Measurements from ENCODE around the gene MPP3. TPM values are rescaled to one million over a fixed set of nuclear protein-coding genes. Genes with fewer than 3 reads are reported as not detected.
A peak's percentile ranks its signal among the peaks of the same experiment; 100 is the strongest.
"Not testable (repeated sequence)": the region's sequence is repeated elsewhere in the genome, so short reads cannot be mapped to it uniquely, and the experiment has no call there.

The MPP3 gene
- total RNA-seq, 2 donors from 2014 or later = 30.7 to 74.2 TPM

DNA sequence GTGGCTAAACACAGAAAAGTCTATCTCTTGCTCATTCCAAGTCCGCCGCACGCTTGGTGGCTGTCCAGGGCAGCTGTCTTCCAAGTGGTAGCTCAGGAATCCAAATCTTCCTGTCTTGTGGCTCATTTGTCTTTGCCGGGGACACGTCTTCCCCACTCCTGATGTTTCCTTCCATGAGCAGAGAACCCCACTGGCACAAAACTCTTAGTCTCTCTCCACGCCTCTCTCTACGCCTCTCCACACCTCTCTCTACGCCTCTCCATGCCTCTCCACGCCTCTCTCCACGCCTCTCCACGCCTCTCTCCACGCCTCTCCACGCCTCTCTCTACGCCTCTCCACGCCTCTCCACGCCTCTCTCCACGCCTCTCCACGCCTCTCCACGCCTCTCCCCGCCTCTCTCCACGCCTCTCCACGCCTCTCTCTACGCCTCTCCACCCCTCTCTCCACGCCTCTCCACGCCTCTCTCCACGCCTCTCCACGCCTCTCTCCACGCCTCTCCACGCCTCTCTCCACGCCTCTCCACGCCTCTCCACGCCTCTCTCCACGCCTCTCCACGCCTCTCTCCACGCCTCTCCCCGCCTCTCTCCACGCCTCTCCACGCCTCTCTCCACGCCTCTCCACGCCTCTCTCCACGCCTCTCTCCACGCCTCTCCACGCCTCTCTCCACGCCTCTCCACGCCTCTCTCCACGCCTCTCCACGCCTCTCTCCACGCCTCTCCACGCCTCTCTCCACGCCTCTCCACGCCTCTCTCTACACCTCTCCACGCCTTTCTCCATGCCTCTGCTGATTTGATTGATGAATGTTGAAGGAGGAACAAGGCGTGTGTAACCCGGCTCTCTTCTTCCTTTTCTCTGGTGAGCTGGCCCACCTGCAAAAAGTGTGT is 9.4 kb upstream of the MPP3 start:
- DNase-seq, ATAC-seq: not testable (repeated sequence)
- intact Hi-C loops (cut with DNase I) = loop anchor here (10.0 kb wide), 2 partner anchors 68 to 148 kb away; partner anchors contain the start of gene DUSP3 (in 1 of the 2)

- DNase-seq (no peak), ATAC-seq (no peak)
- intact Hi-C loops (cut with DNase I) = loop anchor here (10.0 kb wide), 2 partner anchors 66 to 146 kb away; partner anchors contain the start of gene DUSP3 (in 1 of the 2)
These were observed 8.3 kb upstream of the MPP3 start for GRCh38 chr17:43841282-43841681.

GRCh38 chr17:43840814-43841213 is 7.9 kb upstream of the MPP3 start:
- DNase-seq = no peak
- intact Hi-C loops (cut with DNase I) = loop anchor here (10.0 kb wide), 2 partner anchors 66 to 146 kb away; partner anchors contain the start of gene DUSP3 (in 1 of the 2)
- peak; percentile 53 to 64 for ATAC-seq

GRCh38 chr17:43839670-43840108 is 6.7 kb upstream of the MPP3 start:
- ATAC-seq = peak in 1 of 2 donors; percentile 23
- intact Hi-C loops (cut with DNase I) = loop anchor here (10.0 kb wide), 2 partner anchors 65 to 145 kb away; partner anchors contain the start of gene DUSP3 (in 1 of the 2)
- DNase-seq = no peak

DNA sequence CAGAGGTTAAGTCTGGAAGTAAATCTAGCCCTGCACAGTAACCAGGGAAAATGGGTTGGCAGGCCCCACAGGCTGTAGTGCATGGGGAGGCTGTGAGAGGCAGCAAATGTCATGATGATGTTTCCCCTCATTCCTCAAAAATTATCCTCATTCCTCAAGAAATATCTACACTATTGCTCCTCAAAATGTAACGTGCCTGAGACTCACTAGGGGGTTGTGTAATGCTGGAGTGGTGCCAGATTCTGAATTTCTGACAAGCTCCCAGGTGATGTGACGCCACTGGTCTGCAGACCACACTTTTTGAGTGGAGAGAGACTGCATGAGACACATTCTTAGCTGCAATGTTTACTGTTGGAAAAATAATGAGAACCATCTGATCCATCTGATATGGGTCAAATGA is 1.2 kb upstream of the MPP3 start:
- intact Hi-C loops (cut with DNase I) = loop anchor here in 1 of 2 donors (5.0 kb wide), 1 partner anchor 57 kb away; the partner anchor contains the start of gene DUSP3
- DNase-seq = no peak
- no peak for ATAC-seq

GRCh38 chr17:43832168-43832975 is 574 bp downstream of the MPP3 start:
- peak; percentile 58 for DNase-seq
- ATAC-seq = peak; percentile 69 to 79
- intact Hi-C loops (cut with DNase I) = loop anchor here in 1 of 2 donors (5.0 kb wide), 1 partner anchor 55 kb away; the partner anchor contains the start of gene DUSP3

DNA sequence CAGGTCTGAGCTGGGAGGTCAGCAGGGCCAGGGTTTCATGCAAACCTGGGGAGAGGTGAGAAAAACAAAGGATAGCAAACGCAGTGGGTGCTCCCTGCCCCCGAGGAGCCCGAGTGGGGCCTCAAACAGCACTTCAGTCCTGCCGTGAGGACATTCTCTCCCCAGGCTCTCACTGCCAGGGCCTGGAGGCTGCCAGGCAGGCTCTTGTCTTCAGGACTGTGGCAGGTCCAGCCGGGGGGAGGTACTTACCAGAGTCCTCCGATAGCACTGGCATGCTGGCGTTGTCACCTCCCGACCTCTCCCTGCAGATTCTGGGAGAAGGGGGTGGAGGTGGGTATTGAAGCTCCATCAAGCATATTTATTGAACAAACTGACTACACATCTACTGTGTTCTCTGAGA is 1.3 kb downstream of the MPP3 start:
- ATAC-seq (peak; percentile 58 to 65), DNase-seq (peak; percentile 79)
- intact Hi-C loops (cut with DNase I) = loop anchor here in 1 of 2 donors (5.0 kb wide), 1 partner anchor 54 kb away; the partner anchor contains the start of gene DUSP3

GRCh38 chr17:43830510-43831140 is 2.3 kb downstream of the MPP3 start:
- no peak for DNase-seq
- intact Hi-C loops (cut with DNase I) = loop anchor here in 1 of 2 donors (5.0 kb wide), 1 partner anchor 53 kb away; the partner anchor contains the start of gene DUSP3
- no peak for ATAC-seq

DNA sequence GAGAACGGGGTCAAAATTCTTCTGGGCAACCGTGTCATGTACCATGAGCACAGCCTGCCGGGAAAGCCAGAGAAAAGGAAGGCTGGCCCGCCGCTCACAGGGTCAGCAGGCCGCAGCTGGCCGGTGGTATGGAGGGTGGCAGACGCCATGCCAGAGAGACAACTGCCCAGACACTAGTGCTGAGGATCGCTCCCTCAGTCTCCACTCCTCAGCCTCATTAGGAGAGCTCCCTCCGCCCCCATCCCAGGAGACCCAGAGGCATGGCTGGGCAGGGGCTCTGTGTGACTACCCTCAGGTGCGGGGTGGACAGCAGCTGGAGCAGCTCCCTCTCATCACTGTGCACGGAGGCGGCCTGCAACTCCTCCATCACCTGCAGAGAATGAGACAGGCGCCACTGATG is 3.2 kb downstream of the MPP3 start:
- no peak for DNase-seq
- no peak for ATAC-seq
- intact Hi-C loops (cut with DNase I) = loop anchor here in 1 of 2 donors (5.0 kb wide), 1 partner anchor 52 kb away; the partner anchor contains the start of gene DUSP3

GRCh38 chr17:43827596-43827995 is 5.3 kb downstream of the MPP3 start:
- DNase-seq = no peak
- no peak for ATAC-seq
- intact Hi-C loops (cut with DNase I) = no loop called here

DNA sequence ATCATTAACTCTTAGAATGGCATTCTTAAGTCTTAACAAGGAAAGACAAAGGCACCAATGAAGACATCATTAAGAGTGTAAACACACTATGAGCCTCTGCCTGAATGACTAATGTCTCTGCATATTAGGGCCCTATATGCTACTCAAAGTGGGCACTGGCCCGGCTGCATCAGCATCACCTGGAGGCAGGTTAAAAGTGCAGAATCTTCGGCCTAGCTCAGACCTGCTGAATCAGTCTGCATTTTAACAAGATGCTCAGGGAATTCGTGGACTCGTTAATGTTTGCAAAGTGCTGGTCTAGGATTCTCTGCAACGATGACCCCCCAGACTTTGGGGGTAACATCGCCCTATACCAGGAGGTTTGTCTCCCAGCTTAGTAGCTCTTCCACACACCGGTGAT is 6.7 kb downstream of the MPP3 start:
- ATAC-seq = no peak
- intact Hi-C loops (cut with DNase I) = no loop called here
- no peak for DNase-seq

DNA sequence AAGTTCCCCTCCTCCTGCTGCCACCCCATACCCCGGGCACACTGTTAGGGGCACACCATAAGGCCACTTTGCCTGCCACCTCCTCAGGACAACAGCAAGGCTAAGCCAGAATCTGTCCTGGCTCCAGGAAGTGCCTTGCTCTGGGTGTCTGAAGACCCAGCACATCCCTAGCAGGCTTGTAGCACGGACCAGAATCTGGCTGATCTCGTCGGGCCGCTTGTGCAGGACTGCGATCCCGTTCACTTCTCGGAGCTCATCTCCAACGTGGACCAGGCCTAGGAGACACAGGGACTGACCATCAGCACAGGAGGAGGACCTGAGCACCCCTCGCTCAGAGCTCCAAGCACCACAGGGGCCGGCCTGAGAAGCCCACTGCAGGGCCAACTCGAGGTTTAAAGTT is 7.4 kb downstream of the MPP3 start:
- DNase-seq = no peak

GRCh38 chr17:43823350-43824084 is 9.4 kb downstream of the MPP3 start:
- peak; percentile 80 to 86 for ATAC-seq
- peak; percentile 77 for DNase-seq
- intact Hi-C loops (cut with DNase I) = loop anchor here in 1 of 2 donors (2.0 kb wide), 1 partner anchor 49 kb away; no protein-coding TSS in a partner anchor

More for the DNA sequence above, 7.4 kb downstream of the MPP3 start:
- no peak for ATAC-seq
- intact Hi-C loops (cut with DNase I) = no loop called here

DNA sequence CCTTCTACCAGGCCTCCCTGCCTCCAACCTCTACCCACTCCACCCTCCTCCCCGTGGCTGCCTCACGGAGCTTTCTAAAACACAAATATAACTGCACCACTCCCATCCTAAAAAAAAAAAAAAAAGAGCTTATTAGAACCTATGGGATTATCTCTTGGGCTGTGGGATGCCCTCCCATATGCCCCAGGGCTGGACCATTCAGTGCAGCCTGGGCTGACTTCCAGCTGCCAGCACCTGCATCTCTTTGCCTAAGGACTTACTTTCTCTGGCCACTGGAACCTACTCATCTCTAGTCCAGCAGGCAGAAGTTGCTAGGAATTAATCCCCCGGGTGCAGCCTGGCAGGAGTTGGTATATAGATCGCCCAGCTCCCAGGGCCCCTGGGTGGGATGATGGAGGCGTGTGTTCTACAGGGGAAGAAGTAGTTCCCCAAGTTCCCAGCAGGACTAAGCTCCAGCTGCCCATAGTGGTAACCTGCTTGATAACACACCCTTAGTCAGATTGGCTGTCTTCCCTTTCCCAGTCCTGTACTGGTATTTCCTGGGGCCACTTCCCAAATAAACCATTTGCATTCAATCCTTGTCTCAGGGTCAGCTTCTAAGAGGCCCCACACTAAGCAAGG is 10.3 kb downstream of the MPP3 start:
- peak; percentile 28 to 41 for ATAC-seq
- no peak for DNase-seq
- intact Hi-C loops (cut with DNase I) = loop anchor here in 1 of 2 donors (2.0 kb wide), 1 partner anchor 50 kb away; no protein-coding TSS in a partner anchor

- intact Hi-C loops (cut with DNase I) = no loop called here
- no peak for ATAC-seq
These were observed 12.2 kb downstream of the MPP3 start for GRCh38 chr17:43820759-43821158.

GRCh38 chr17:43818966-43819365 is 14.0 kb downstream of the MPP3 start:
- no peak for DNase-seq
- intact Hi-C loops (cut with DNase I) = no loop called here
- ATAC-seq = no peak

More at GRCh38 chr17:43820759-43821158, 12.2 kb downstream of the MPP3 start:
- DNase-seq = no peak

DNA sequence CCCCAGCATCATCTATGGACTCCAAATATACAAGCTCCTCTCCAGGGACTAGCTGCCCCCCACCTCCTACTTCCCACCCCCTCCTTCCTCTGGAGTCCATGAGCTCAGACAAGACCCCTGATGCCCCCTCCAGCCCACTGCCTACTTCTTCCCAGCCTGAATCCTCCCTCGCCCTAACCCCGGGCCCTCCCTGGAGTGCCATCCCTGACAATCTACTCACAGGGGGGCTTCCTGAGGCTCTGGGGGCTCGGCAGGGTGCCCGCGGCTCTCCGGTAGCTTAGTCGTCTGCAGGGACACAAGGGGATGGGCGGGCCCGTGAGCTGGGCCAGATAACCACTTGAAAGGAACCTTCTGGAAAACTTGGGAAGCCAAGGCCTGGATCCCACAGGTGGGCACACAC is 15.1 kb downstream of the MPP3 start:
- intact Hi-C loops (cut with DNase I) = no loop called here
- no peak for ATAC-seq
- DNase-seq = no peak
